ENCODE measurements around the gene MRPL20. TPM values are rescaled to one million over a fixed set of nuclear protein-coding genes. Genes with fewer than 3 reads are reported as not detected.

MRPL20 gene
- total and polyA plus RNA-seq, 9 of the 15 experiments (the other 6 are each of a cell fraction or from before 2014, with no cell fraction given): 180 to 671 (median 229) TPM

- Histone ChIP-seq H2AFZ (ENCODE audit: low read depth, low read length) (peak overlapping the region; percentile 60; the same call in 1 of the 2 replicates), H3K4me2 (ENCODE audit: insufficient read depth, low read length) (peak overlapping the region; percentile 85; the same call in 1 of the 2 replicates), H3K9ac (ENCODE audit: insufficient read depth in 1 of 2, low read depth in 2 of 2, low read length in 2 of 2) (peak overlapping the region; percentile 34 to 90; a peak in 3 of 4 replicates), H3K9me1 (ENCODE audit: control insufficient read depth, insufficient read depth, low read length) (no peaks in the 10 kb centered on the region), H3K79me2 (ENCODE audit: control insufficient read depth, insufficient read depth, low read length) (no peaks in the 10 kb centered on the region; the same call in 2 of the 3 replicates), H3K27me3 (ENCODE audit: control insufficient read depth in 2 of 2, insufficient read depth in 2 of 2, low read length in 2 of 2) (no peaks in the 10 kb centered on the region), H3K4me3 (no peak overlapping the region), H3K36me3 (ENCODE audit: control insufficient read depth, insufficient read depth, low read length) (no peaks in the 10 kb centered on the region), H3K9me3 (replicated peaks; ENCODE audit: control insufficient read depth, insufficient read depth, low read depth, low read length) (no peaks in the 10 kb centered on the region), H3K4me1 (replicated peaks in 1 of 2; ENCODE audit: control insufficient read depth in 2 of 2, insufficient read depth in 2 of 2, low read length in 2 of 2) (peaks cover 45 to 96% of the 10 kb centered on the region in 2 experiments), H3K27ac (ENCODE audit: extremely low read depth, low read depth, low read length) (peak overlapping the region; percentile 57; the same call in 1 of the 3 replicates), H4K20me1 (replicated peaks; ENCODE audit: control insufficient read depth, insufficient read depth, low read length) (no peaks in the 10 kb centered on the region)
- intact Hi-C loops (cut with micrococcal nuclease) (no loop called here), in situ Hi-C loops (cut with MboI) (no loop called here)
- WGBS (ENCODE audit: insufficient coverage, low coverage, missing lambda C conversion rate): 79% methylated on average over 25 of the region's 32 CpGs
- 0 out of 4 replicates have a peak, but pooled peaks of 1 of the 2 experiments have one; percentile 29 for TF ChIP-seq SRF (CRISPR knock-in tag; IDR thresholded peaks at IDR 0.05)
- TF ChIP-seq THRAP3 (IDR thresholded peaks at IDR 0.05; ENCODE audit: borderline replicate concordance): 0 out of 2 replicates have a peak, but pooled peaks have one; percentile 29
- no peak for TF ChIP-seq RBM17 (IDR thresholded peaks at IDR 0.05; ENCODE audit: borderline replicate concordance, low read depth, low read length)
- no peak for TF ChIP-seq GTF2E2 (tag; IDR thresholded peaks at IDR 0.05)
- TF ChIP-seq XRCC5 (IDR thresholded peaks at IDR 0.05; ENCODE audit: low read depth, low read length): no peak
- TF ChIP-seq MED1 (CRISPR knock-in tag; IDR thresholded peaks at IDR 0.05; ENCODE audit: borderline replicate concordance): 0 out of 2 replicates have a peak, but pooled peaks have one; percentile 35
- no peak for TF ChIP-seq HDGF (IDR thresholded peaks at IDR 0.05)
- TF ChIP-seq THRA (IDR thresholded peaks at IDR 0.05): no peak
- no peak for TF ChIP-seq EGR1 (conservative IDR thresholded peaks at IDR 0.05)
- no TSS peak for BruUV-seq (replicated peaks)
- ChIA-PET POLR2A (interaction anchor here (0.6 to 1.0 kb wide), 3 partner anchors 36 to 59 kb away, joined by 3 to 5 read pairs (median 3); partner anchors contain the start of gene AURKAIP1), CTCF (ENCODE audit: low intra/inter-chr PET ratio) (no interaction called here)
- no peak for ATAC-seq
- FAIRE-seq: no peak
- DNase-seq (ENCODE audit: extremely low read depth in 1 of 4, low spot score in 3 of 4): peak in 1 of 4 experiments; percentile 33
These were observed 27.2 kb upstream of the MRPL20 start for GRCh38 chr1:1434131-1434823.
